H7 (cell line): Measurements from ENCODE around the gene SGIP1. TPM values are rescaled to one million over a fixed set of nuclear protein-coding genes. Genes with fewer than 3 reads are reported as not detected.
"Not testable (repeated sequence)": the region's sequence is repeated elsewhere in the genome, so short reads cannot be mapped to it uniquely, and the experiment has no call there.

Experiments
- DNase-seq: peaks from one replicate; pipeline ENCODE4 v3.0.0; 2012
- H3K27me3 ChIP-seq: 2 replicates; pipeline ENCODE4 v1.6.0; 2011; ENCODE audit warnings: mild to moderate bottlenecking, low read length; ENCODE audit not compliant: control insufficient read depth, insufficient read depth
- H3K36me3 ChIP-seq: replicated peaks from 2 replicates; pipeline ENCODE4 v1.5.1; 2011; ENCODE audit warnings: low read length; ENCODE audit not compliant: control insufficient read depth, insufficient read depth
- H3K4me3 ChIP-seq: 2 replicates; pipeline ENCODE4 v1.5.1; 2011; ENCODE audit warnings: low read depth, mild to moderate bottlenecking, control low read depth, low read length, moderate library complexity; ENCODE audit not compliant: insufficient read depth
- total RNA-seq: library from RNA; depleted of rRNA; stranded (reverse); fragments of >200 nt; shearing (Covaris generic); gene quantifications from 2 replicates; pipeline ENCODE4 v1.2.3, GENCODE V29; 2014

Gene SGIP1
- total RNA-seq, 1 experiment from 2014 or later, result 0.14 TPM

GRCh38 chr1:66770240-66770639, 236.3 kb downstream of the SGIP1 start:
- no peaks in the 10 kb centered on the region for H3K27me3 ChIP-seq
- no peak overlapping the region for H3K4me3 ChIP-seq
- H3K36me3 ChIP-seq, result no peaks in the 10 kb centered on the region
- DNase-seq, result no peak

- H3K4me3 ChIP-seq, result no peak overlapping the region
- DNase-seq, result no peak
- H3K36me3 ChIP-seq, result no peaks in the 10 kb centered on the region
- no peaks in the 10 kb centered on the region for H3K27me3 ChIP-seq
Measured at GRCh38 chr1:66770694-66771093, 236.7 kb downstream of the SGIP1 start.

- Histone ChIP-seq H3K36me3 (no peaks in the 10 kb centered on the region), H3K27me3 (no peaks in the 10 kb centered on the region), H3K4me3 (no peak overlapping the region)
- DNase-seq, result no peak
Measured at GRCh38 chr1:66773227-66773626, 239.3 kb downstream of the SGIP1 start.

- no peak for DNase-seq
- Histone ChIP-seq H3K36me3 (no peaks in the 10 kb centered on the region), H3K4me3 (no peak overlapping the region)
Measured at GRCh38 chr1:66774438-66774837, 240.5 kb downstream of the SGIP1 start.

GRCh38 chr1:66775646-66776045, 241.7 kb downstream of the SGIP1 start:
- Histone ChIP-seq H3K27me3 (no peaks in the 10 kb centered on the region), H3K36me3 (no peaks in the 10 kb centered on the region), H3K4me3 (no peak overlapping the region)
- no peak for DNase-seq

More at GRCh38 chr1:66774438-66774837, 240.5 kb downstream of the SGIP1 start:
- no peaks in the 10 kb centered on the region for H3K27me3 ChIP-seq

GRCh38 chr1:66777831-66778230, 243.9 kb downstream of the SGIP1 start:
- Histone ChIP-seq H3K4me3 (no peak overlapping the region), H3K27me3 (no peaks in the 10 kb centered on the region), H3K36me3 (no peaks in the 10 kb centered on the region)
- no peak for DNase-seq

- Histone ChIP-seq H3K36me3 (no peaks in the 10 kb centered on the region), H3K27me3 (no peaks in the 10 kb centered on the region), H3K4me3 (no peak overlapping the region)
- no peak for DNase-seq
Measured at GRCh38 chr1:66778266-66778665, 244.3 kb downstream of the SGIP1 start.

- Histone ChIP-seq H3K27me3 (no peaks in the 10 kb centered on the region), H3K4me3 (no peak overlapping the region), H3K36me3 (no peaks in the 10 kb centered on the region)
- no peak for DNase-seq
Measured at GRCh38 chr1:66778969-66779368, 245.0 kb downstream of the SGIP1 start.

- no peak for DNase-seq
- no peak overlapping the region for H3K4me3 ChIP-seq
- no peaks in the 10 kb centered on the region for H3K36me3 ChIP-seq
- H3K27me3 ChIP-seq, result no peaks in the 10 kb centered on the region
Measured at GRCh38 chr1:66779475-66780078, 245.6 kb downstream of the SGIP1 start.

- H3K4me3 ChIP-seq, DNase-seq, H3K36me3 ChIP-seq, H3K27me3 ChIP-seq: not testable (repeated sequence)
Measured at GRCh38 chr1:66785800-66786199, 251.8 kb downstream of the SGIP1 start.

GRCh38 chr1:66787641-66788040, 253.7 kb downstream of the SGIP1 start:
- H3K4me3 ChIP-seq, result no peak overlapping the region
- DNase-seq, result no peak
- H3K27me3 ChIP-seq, result no peaks in the 10 kb centered on the region
- H3K36me3 ChIP-seq, result no peaks in the 10 kb centered on the region

GRCh38 chr1:66788231-66788939, 254.4 kb downstream of the SGIP1 start:
- Histone ChIP-seq H3K4me3 (no peak overlapping the region), H3K27me3 (no peaks in the 10 kb centered on the region), H3K36me3 (no peaks in the 10 kb centered on the region)
- DNase-seq, result no peak

- H3K27me3 ChIP-seq, result no peaks in the 10 kb centered on the region
- no peaks in the 10 kb centered on the region for H3K36me3 ChIP-seq
- no peak for DNase-seq
- H3K4me3 ChIP-seq, result no peak overlapping the region
Measured at GRCh38 chr1:66791621-66792610, 258.0 kb downstream of the SGIP1 start.

GRCh38 chr1:66795839-66796238, 261.9 kb downstream of the SGIP1 start:
- not testable (repeated sequence) for H3K27me3 ChIP-seq, DNase-seq, H3K36me3 ChIP-seq, H3K4me3 ChIP-seq
